Thoracic aorta (tissue), 2 donors: ENCODE measurements around the gene SDHB. TPM values are rescaled to one million over a fixed set of nuclear protein-coding genes. Genes with fewer than 3 reads are reported as not detected.

Source experiments
- ATAC-seq: fragments of 150-250 bp; one replicate; pipeline ENCODE4 v1.8.0; 2017; ENCODE audit warnings: low read depth; ENCODE audit not compliant: insufficient number of reproducible peaks, low FRiP score
- DNase-seq: peaks from one replicate; pipeline ENCODE4 v3.0.0-alpha.2; 2020; ENCODE audit warnings: low spot score
- H3K27ac ChIP-seq, 2 donors: fragments of 200-600 bp; sonication (generic); 1 replicate in 1 of 2; 2 replicates in 1 of 2; pipeline ENCODE4 v1.5.1; 2016; ENCODE audit warnings: mild to moderate bottlenecking in 2 of 2, moderate library complexity in 2 of 2
- H3K27me3 ChIP-seq: fragments of 200-600 bp; sonication (generic); replicated peaks from 2 replicates; pipeline ENCODE4 v1.6.0; 2016; ENCODE audit warnings: mild to moderate bottlenecking; ENCODE audit not compliant: insufficient read depth
- H3K36me3 ChIP-seq: fragments of 200-600 bp; sonication (generic); one replicate; pipeline ENCODE4 v1.5.1; 2016
- H3K4me1 ChIP-seq, 2 donors: fragments of 200-600 bp; sonication (generic); 1 replicate in 1 of 2; 2 replicates in 1 of 2; pipeline versions ENCODE4 v1.5.1 to v1.6.0; 2016; ENCODE audit warnings: low read depth in 2 of 2, mild to moderate bottlenecking in 1 of 2; ENCODE audit not compliant: control insufficient read depth in 1 of 2
- H3K4me3 ChIP-seq: fragments of 200-600 bp; sonication (generic); 2 replicates; pipeline ENCODE4 v1.5.1; 2016; ENCODE audit warnings: mild to moderate bottlenecking
- H3K9me3 ChIP-seq: fragments of 200-600 bp; sonication (generic); 2 replicates; pipeline ENCODE4 v1.5.1; 2016
- CTCF ChIP-seq: fragments of 200-600 bp; sonication (generic); IDR thresholded peaks from one replicate; pipeline ENCODE4 v1.5.1; 2019; ENCODE audit warnings: antibody characterized with exemption
- total RNA-seq, 2 donors: library from RNA; depleted of rRNA; stranded (reverse); fragments of >200 nt; gene quantifications; one replicate each; pipeline versions ENCODE4 v1.1.0 to v1.2.3, GENCODE V29; 2016

The SDHB gene
- total RNA-seq, 2 donors from 2014 or later = 81.5 to 98.9 TPM

DNA sequence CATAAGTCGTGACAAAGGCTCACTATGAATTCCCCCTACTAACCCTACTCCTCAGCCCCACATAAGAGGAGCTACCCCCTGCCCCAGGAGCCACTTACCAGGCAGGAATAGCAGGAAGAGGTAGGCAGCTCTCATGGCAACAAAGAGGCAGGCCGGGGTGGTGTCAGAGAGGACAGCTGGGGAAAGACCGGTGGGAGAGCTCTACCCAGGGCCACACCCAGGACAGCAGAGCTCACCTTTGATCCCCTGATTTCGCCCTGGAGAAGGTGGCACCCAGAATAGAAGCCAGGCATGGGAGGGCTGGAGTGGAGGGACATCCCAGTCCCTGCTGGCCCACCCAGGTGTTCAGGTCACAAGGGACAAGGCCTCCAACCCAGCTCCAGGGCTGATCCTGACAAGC lies 75.7 kb downstream of the SDHB start:
- Histone ChIP-seq H3K4me3 (peak overlapping the region; percentile 82), H3K9me3 (no peaks in the 10 kb centered on the region), H3K27ac (peak overlapping the region; percentile 94 to 95), H3K36me3 (no peaks in the 10 kb centered on the region), H3K27me3 (no peaks in the 10 kb centered on the region), H3K4me1 (peaks cover 4 to 51% of the 10 kb centered on the region in 2 donors)
- DNase-seq (no peak), ATAC-seq (no peak)
- no peak for TF ChIP-seq CTCF

DNA sequence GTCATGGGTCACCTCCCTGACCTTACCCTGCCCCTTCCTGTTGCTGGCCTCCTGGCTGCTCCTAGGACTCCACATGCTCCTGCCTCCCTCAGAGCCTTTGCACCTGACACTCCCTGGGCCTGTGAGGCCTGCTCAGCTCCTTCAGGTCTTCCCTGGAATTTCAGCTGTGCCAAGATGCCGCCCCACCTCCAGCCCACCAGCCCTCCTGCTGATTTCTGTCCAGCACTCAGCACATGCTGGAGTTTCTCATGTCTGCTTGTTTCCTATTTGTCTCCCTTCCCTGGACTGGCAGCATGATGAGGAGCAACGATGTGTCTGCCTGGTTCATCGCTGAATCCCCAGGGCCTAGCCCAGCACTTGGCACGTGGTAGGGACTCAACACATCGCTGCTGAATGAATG lies 76.5 kb downstream of the SDHB start:
- Histone ChIP-seq H3K36me3 (no peaks in the 10 kb centered on the region), H3K27ac (peak overlapping the region; percentile 94 to 95)
- TF ChIP-seq CTCF = no peak

DNA sequence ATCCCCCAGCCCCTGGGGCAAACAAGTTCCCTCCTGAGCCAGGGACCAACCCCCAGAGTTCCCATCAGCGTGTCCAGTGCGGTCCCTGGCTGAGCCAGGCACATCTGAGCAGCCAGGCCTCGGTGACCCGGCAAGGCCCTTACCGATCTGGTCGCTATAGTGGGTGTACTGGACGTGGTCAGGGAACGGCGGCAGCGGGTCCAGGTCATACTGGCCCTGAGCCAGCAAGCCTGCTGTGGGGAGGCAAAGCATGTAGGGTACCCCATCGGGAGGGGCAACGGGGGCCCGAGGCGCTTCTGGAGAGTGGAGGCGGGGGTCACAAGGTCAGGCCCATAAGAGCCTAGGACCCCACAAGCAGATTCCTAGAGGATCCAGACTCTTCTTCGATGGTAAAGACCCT lies 76.9 kb downstream of the SDHB start:
- Histone ChIP-seq H3K27ac (peak overlapping the region; percentile 94 to 95), H3K4me1 (peaks cover 4 to 57% of the 10 kb centered on the region in 2 donors), H3K27me3 (no peaks in the 10 kb centered on the region), H3K9me3 (no peaks in the 10 kb centered on the region), H3K4me3 (no peak overlapping the region), H3K36me3 (no peaks in the 10 kb centered on the region)
- TF ChIP-seq CTCF = no peak
- ATAC-seq (no peak), DNase-seq (no peak)

More for the DNA sequence above, 76.5 kb downstream of the SDHB start:
- H3K9me3 ChIP-seq = no peaks in the 10 kb centered on the region
- no peaks in the 10 kb centered on the region for H3K27me3 ChIP-seq
- no peak overlapping the region for H3K4me3 ChIP-seq
- DNase-seq (no peak), ATAC-seq (no peak)
- peaks cover 4 to 53% of the 10 kb centered on the region in 2 donors for H3K4me1 ChIP-seq

GRCh38 chr1:16975838-16976237 lies 78.0 kb downstream of the SDHB start:
- Histone ChIP-seq H3K36me3 (no peaks in the 10 kb centered on the region), H3K4me1 (peaks cover 4 to 62% of the 10 kb centered on the region in 2 donors), H3K4me3 (no peak overlapping the region), H3K27ac (peak overlapping the region in 1 of 2 donors; percentile 55), H3K27me3 (no peaks in the 10 kb centered on the region), H3K9me3 (no peaks in the 10 kb centered on the region)
- TF ChIP-seq CTCF = no peak
- ATAC-seq (no peak), DNase-seq (no peak)

DNA sequence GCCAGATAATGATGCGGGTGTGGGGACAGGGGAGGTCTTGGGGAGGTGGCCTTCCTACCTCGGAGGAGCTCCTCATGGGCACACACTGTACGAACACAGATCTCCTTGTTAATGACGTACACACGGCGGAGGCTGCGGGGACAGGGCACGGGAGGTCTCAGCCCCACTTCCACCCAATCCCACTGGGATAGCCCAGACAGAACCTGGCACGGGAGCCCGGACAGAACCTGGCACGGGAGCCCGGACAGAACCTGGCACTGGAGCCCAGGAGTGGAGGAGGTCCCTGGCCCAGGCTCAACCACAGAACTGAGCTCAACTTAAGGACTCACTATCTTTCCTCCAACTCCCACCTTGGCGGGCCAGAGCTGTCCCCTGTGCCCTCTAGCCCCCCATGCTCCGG lies 78.6 kb downstream of the SDHB start:
- peak overlapping the region; percentile 55 to 67 for H3K27ac ChIP-seq
- H3K4me1 ChIP-seq = peaks cover 4 to 57% of the 10 kb centered on the region in 2 donors
- ATAC-seq (peak; percentile 41), DNase-seq (peak; percentile 43)
- H3K27me3 ChIP-seq = no peaks in the 10 kb centered on the region
- H3K4me3 ChIP-seq = no peak overlapping the region
- no peak for TF ChIP-seq CTCF
- H3K36me3 ChIP-seq = peaks cover 4% of the 10 kb centered on the region
- H3K9me3 ChIP-seq = no peaks in the 10 kb centered on the region
